ENCODE results near the gene MRPL54. TPM values are rescaled to one million over a fixed set of nuclear protein-coding genes. Genes with fewer than 3 reads are reported as not detected.

Gene MRPL54
- total and polyA plus RNA-seq, 11 donors = 58.9 to 153 (median 69.2) TPM

DNA sequence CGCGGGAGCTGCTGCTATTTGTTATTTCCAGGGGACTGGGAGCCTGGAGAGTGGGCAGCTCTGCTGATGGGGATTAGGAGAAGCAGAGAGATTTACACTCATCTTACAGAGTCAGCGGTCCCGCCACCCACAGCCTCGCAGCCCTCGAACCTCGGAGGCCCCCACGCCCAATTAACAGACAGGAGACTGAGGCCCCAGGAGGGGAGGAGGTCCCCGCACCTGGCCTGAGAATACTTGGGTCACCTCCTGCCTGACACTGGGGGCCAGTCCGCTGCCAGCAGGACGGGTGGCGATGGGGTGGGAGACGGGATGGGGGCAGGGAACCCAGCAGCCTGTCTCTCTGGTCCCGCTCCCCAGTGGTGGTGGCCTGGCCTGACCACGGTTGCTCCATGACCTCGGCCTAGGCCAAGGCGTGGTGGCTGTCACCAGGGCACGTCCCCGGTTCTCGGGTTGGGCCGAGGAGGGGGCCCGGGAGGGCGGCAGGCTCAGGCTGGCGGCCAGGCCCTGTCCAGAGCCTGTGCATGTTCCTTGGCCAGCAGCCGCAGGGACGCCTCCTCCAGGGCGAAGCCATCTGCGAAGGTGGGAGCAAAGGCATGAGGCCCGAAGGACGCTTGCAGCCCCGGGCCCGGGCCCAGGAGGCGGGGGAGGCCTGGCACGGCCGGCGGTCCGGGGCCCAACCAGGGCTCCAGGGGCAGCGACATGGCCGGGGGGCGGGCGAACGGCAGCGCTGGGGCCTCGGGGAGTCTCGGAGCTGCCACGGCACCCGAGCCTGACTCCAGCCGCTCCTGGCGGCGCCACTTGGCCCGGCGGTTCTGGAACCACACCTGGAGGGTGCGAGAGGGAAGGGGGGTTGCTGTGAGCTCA lies 7.9 kb downstream of the MRPL54 start:
- ATAC-seq = peak in 1 of 4 donors; percentile 10
- DNase-seq = no peak
- TF ChIP-seq POLR2A (IDR thresholded peaks at IDR 0.05) (no peak), CTCF (IDR thresholded peaks at IDR 0.05) (no peak)
- H3K4me3 ChIP-seq = no peak overlapping the region
- H3K4me1 ChIP-seq = no peaks in the 10 kb centered on the region
- no peak overlapping the region for H3K27ac ChIP-seq
- intact Hi-C loops (cut with DNase I) = loop anchor here in 1 of 10 donors (10.0 kb wide), 1 partner anchor 154 kb away; no protein-coding TSS in a partner anchor
- peaks cover 0 to 36% (median 24%) of the 10 kb centered on the region in 9 donors for H3K36me3 ChIP-seq
- no peaks in the 10 kb centered on the region for H3K27me3 ChIP-seq
- 79 to 83% (median 81%) methylated on average over 45 to 53 of the region's 53 CpGs for WGBS, 4 donors
- no peaks in the 10 kb centered on the region for H3K9me3 ChIP-seq

- 80 to 86% (median 81%) methylated on average over 25 to 35 of the region's 35 CpGs for WGBS, 4 donors
- Histone ChIP-seq H3K9me3 (no peaks in the 10 kb centered on the region), H3K4me1 (no peaks in the 10 kb centered on the region), H3K4me3 (no peak overlapping the region), H3K27me3 (no peaks in the 10 kb centered on the region), H3K36me3 (peaks cover 0 to 28% (median 16%) of the 10 kb centered on the region in 9 donors), H3K27ac (no peak overlapping the region)
- TF ChIP-seq POLR2A (IDR thresholded peaks at IDR 0.05) = no peak
- TF ChIP-seq CTCF (IDR thresholded peaks at IDR 0.05) = no peak
- ATAC-seq (no peak), DNase-seq (no peak)
- intact Hi-C loops (cut with DNase I) = loop anchor here in 1 of 10 donors (10.0 kb wide), 1 partner anchor 154 kb away; no protein-coding TSS in a partner anchor
Measured at GRCh38 chr19:3771000-3771905, 8.8 kb downstream of the MRPL54 start.

GRCh38 chr19:3771906-3772455 lies 9.5 kb downstream of the MRPL54 start, which contains the start of gene RAX2:
TSS of gene RAX2 (minus strand) at chr19:3772228. CDS start at chr19:3771742, 486 bp downstream.
- no peaks in the 10 kb centered on the region for H3K27me3 ChIP-seq
- WGBS, 4 donors = 33 to 54% (median 44%) methylated on average over 18 to 23 of the region's 23 CpGs
- no peak within 1 kb of the TSS for H3K4me3 ChIP-seq
- H3K27ac ChIP-seq = no peak within 1 kb of the TSS
- ATAC-seq (no peak), DNase-seq (no peak)
- intact Hi-C loops (cut with DNase I) = loop anchor here in 1 of 10 donors (10.0 kb wide), 1 partner anchor 153 kb away; no protein-coding TSS in a partner anchor
- H3K9me3 ChIP-seq = no peaks in the 10 kb centered on the region
- no peaks in the 10 kb centered on the region for H3K4me1 ChIP-seq
- peaks cover 0 to 21% (median 9%) of the 10 kb centered on the region in 9 donors for H3K36me3 ChIP-seq
- TF ChIP-seq CTCF (IDR thresholded peaks at IDR 0.05) = no peak
- TF ChIP-seq POLR2A (IDR thresholded peaks at IDR 0.05) = no peak

All from heart left ventricle (tissue), 16 donors.